GM19452 (cell line): ENCODE measurements around the gene PLA2G4E.

Experiments
- ATAC-seq: cut with Tn5 transposase; IDR thresholded peaks from one replicate; pipeline ENCODE4 v1.9.1; 2021; ENCODE audit not compliant: unreplicated experiment

Gene PLA2G4E

GRCh38 chr15:42020713-42021273 is at the start of gene PLA2G4E:
Gene PLA2G4E (minus strand): TSS chr15:42021042. CDS start chr15:42021030, 12 bp downstream.
- ATAC-seq, result no peak

GRCh38 chr15:42070279-42070975 is 49.6 kb upstream of the PLA2G4E start:
- no peak for ATAC-seq

- ATAC-seq, result no peak
These were observed 48.8 kb upstream of the PLA2G4E start for GRCh38 chr15:42069496-42070278.

- no peak for ATAC-seq
These were observed 48.2 kb upstream of the PLA2G4E start for GRCh38 chr15:42069025-42069424.

GRCh38 chr15:42068601-42069000 is 47.8 kb upstream of the PLA2G4E start:
- ATAC-seq, result no peak

- ATAC-seq, result no peak
These were observed 46.0 kb upstream of the PLA2G4E start for GRCh38 chr15:42066764-42067415.

- no peak for ATAC-seq
These were observed 44.6 kb upstream of the PLA2G4E start for GRCh38 chr15:42065468-42065867.

GRCh38 chr15:42065033-42065432 is 44.2 kb upstream of the PLA2G4E start:
- no peak for ATAC-seq

GRCh38 chr15:42064271-42064670 is 43.4 kb upstream of the PLA2G4E start:
- ATAC-seq, result no peak

GRCh38 chr15:42063122-42063848 is 42.4 kb upstream of the PLA2G4E start:
- ATAC-seq, result no peak

GRCh38 chr15:42062284-42062806 is 41.5 kb upstream of the PLA2G4E start:
- no peak for ATAC-seq

- ATAC-seq, result no peak
These were observed 40.0 kb upstream of the PLA2G4E start for GRCh38 chr15:42060797-42061196.

- no peak for ATAC-seq
These were observed 39.6 kb upstream of the PLA2G4E start for GRCh38 chr15:42060477-42060763.

- no peak for ATAC-seq
These were observed 39.0 kb upstream of the PLA2G4E start for GRCh38 chr15:42059661-42060476.

GRCh38 chr15:42058791-42059190 is 37.9 kb upstream of the PLA2G4E start:
- no peak for ATAC-seq

GRCh38 chr15:42057799-42058646 is 37.2 kb upstream of the PLA2G4E start:
- no peak for ATAC-seq

- no peak for ATAC-seq
These were observed 36.3 kb upstream of the PLA2G4E start for GRCh38 chr15:42056934-42057798.

GRCh38 chr15:42053914-42054313 is 33.1 kb upstream of the PLA2G4E start:
- no peak for ATAC-seq
